ENCODE measurements around the gene COL6A2. TPM values are rescaled to one million over a fixed set of nuclear protein-coding genes. Genes with fewer than 3 reads are reported as not detected.

COL6A2 gene
- total RNA-seq, 2 donors from 2014 or later: 259 to 377 TPM

DNA sequence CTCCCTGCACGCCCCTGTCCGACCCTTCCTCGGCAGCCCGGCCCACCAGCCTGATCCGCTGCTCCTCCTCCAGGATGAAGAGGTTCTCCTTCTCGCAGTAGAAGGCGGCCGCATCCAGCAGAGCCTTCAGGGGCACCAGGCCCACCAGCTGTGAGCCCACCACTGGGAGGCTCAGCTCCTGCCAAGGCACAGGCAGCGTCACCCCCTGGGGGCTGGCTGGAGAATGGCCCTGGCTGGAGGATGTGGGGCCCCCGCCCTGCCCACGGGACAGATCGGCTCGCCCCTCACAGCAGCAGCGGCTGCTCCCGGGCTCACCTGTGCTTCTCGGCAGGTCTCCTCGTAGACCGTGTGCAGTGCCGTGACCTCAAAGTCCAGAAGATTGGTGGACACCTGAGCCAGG is 52.2 kb downstream of the COL6A2 start:
- Histone ChIP-seq H3K4me3 (ENCODE audit: low read length) (no peak overlapping the region), H3K36me3 (ENCODE audit: control insufficient read depth, insufficient read depth, low read length) (no peaks in the 10 kb centered on the region), H3K27ac (ENCODE audit: low read depth, low read length) (no peak overlapping the region), H3K4me1 (ENCODE audit: control insufficient read depth, insufficient read depth, low read length) (peaks cover 9% of the 10 kb centered on the region), H3K9ac (ENCODE audit: extremely low read depth, low read length, poor library complexity, severe bottlenecking) (no peak overlapping the region), H3K9me3 (ENCODE audit: control insufficient read depth, low read length) (no peaks in the 10 kb centered on the region), H3K27me3 (ENCODE audit: control insufficient read depth, insufficient read depth, low read length, poor library complexity, severe bottlenecking) (no peaks in the 10 kb centered on the region)
- no peaks in the 10 kb centered on the region for H3K36me3 Mint-ChIP-seq (ENCODE audit: low read depth)
- TF ChIP-seq, protein P1, sequence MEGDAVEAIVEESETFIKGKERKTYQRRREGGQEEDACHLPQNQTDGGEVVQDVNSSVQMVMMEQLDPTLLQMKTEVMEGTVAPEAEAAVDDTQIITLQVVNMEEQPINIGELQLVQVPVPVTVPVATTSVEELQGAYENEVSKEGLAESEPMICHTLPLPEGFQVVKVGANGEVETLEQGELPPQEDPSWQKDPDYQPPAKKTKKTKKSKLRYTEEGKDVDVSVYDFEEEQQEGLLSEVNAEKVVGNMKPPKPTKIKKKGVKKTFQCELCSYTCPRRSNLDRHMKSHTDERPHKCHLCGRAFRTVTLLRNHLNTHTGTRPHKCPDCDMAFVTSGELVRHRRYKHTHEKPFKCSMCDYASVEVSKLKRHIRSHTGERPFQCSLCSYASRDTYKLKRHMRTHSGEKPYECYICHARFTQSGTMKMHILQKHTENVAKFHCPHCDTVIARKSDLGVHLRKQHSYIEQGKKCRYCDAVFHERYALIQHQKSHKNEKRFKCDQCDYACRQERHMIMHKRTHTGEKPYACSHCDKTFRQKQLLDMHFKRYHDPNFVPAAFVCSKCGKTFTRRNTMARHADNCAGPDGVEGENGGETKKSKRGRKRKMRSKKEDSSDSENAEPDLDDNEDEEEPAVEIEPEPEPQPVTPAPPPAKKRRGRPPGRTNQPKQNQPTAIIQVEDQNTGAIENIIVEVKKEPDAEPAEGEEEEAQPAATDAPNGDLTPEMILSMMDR (conservative IDR thresholded peaks at IDR 0.05): peak; percentile 19
- no peaks in the 10 kb centered on the region for H3K9me3 Mint-ChIP-seq
- no peak overlapping the region for H3K27ac Mint-ChIP-seq
- no peaks in the 10 kb centered on the region for H3K27me3 Mint-ChIP-seq (ENCODE audit: insufficient read depth)
- peak; percentile 45 for DNase-seq
- H3K4me3 Mint-ChIP-seq: no peak overlapping the region
- WGBS, 2 experiments (ENCODE audit: insufficient coverage in 1 of 2, insufficient read length in 1 of 2): 89 to 95% methylated on average over 11 to 19 of the region's 19 CpGs
- H3K4me1 Mint-ChIP-seq: peaks cover 3% of the 10 kb centered on the region

DNA sequence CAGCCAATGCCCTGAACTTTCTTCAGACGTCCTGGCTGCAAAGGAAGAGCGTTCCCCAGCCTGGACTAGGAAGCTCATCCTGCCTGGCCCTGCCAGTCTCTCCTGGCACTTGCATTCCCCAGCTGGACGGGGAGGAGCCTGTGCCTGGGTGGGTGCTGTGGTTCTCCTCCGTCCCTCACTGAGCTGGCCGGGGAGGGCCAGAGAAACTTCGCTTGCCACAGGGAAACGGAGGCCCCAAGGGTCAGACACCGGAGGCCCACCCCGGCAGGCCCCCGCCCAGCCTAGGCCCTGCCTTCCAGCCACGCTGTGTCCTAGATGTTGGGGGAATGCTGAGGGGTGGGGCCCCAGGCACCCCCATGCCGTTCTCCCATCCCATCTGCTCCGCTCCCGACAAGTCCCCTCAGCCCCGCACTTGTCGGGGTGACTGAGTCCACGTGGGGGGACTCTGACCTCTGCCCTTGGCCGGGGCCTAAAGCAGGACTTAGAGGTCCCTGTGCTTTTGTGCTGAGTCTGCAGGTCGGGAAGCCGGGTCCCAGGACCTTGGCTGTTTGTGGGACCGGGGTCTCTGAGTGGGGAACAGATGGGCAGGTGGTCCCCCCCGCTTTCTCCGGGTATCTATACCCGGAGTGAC is 52.7 kb downstream of the COL6A2 start:
- no peaks in the 10 kb centered on the region for H3K36me3 Mint-ChIP-seq (ENCODE audit: low read depth)
- H3K4me3 ChIP-seq (ENCODE audit: low read length): no peak overlapping the region
- H3K4me1 Mint-ChIP-seq: peaks cover 3% of the 10 kb centered on the region
- peak; percentile 44 for DNase-seq
- TF ChIP-seq, protein P1 (conservative IDR thresholded peaks at IDR 0.05): no peak
- H3K9me3 Mint-ChIP-seq: no peaks in the 10 kb centered on the region
- H3K36me3 ChIP-seq (ENCODE audit: control insufficient read depth, insufficient read depth, low read length): no peaks in the 10 kb centered on the region
- H3K27me3 Mint-ChIP-seq (ENCODE audit: insufficient read depth): no peaks in the 10 kb centered on the region
- no peak overlapping the region for H3K27ac Mint-ChIP-seq
- H3K4me3 Mint-ChIP-seq: no peak overlapping the region
- H3K9ac ChIP-seq (ENCODE audit: extremely low read depth, low read length, poor library complexity, severe bottlenecking): no peak overlapping the region
- 90 to 92% methylated on average over 16 to 24 of the region's 24 CpGs for WGBS, 2 experiments (ENCODE audit: insufficient coverage in 1 of 2, insufficient read length in 1 of 2)
- no peak overlapping the region for H3K27ac ChIP-seq (ENCODE audit: low read depth, low read length)
- no peaks in the 10 kb centered on the region for H3K27me3 ChIP-seq (ENCODE audit: control insufficient read depth, insufficient read depth, low read length, poor library complexity, severe bottlenecking)
- H3K9me3 ChIP-seq (ENCODE audit: control insufficient read depth, low read length): no peaks in the 10 kb centered on the region
- peaks cover 9% of the 10 kb centered on the region for H3K4me1 ChIP-seq (ENCODE audit: control insufficient read depth, insufficient read depth, low read length)

DNA sequence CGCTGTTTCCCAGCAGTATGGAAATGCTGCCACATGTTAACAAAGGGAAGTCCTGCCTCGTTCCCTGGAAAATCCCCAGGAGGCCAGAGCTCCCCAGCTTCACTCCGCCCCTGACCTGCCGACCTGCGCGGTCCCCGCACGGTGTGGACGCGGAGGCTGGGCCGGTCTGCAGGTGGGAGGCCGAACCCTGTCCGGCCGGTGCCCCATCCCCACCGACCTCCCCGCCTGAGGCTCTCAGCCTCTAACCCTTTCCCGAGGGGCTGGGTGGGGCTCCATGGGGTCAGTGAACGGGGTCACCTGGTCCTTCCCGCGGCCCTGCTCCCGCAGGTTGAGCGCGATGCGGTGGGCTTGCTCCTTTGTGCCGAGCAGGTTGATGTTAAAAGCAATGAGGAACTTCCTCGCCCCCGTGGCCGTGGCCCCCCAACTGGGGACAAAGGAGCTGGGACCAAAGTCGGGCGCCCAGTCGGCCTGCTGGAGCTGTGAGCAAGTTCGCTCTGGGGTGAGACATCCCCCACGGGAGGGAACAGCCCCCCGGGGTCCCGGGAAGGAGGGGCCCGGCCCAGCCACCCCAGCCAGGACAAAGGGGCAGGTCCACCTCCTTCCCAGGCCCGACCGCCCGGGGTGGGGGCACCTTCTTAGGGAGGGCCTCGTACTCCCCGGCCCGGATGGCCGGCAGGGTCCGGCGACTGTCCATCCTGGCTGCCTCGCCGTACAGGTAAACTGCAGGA is 53.5 kb downstream of the COL6A2 start:
- Mint-ChIP-seq H3K27me3 (ENCODE audit: insufficient read depth) (no peaks in the 10 kb centered on the region), H3K4me1 (peaks cover 3% of the 10 kb centered on the region), H3K27ac (no peak overlapping the region), H3K9me3 (no peaks in the 10 kb centered on the region), H3K4me3 (no peak overlapping the region), H3K36me3 (ENCODE audit: low read depth) (no peaks in the 10 kb centered on the region)
- H3K4me1 ChIP-seq (ENCODE audit: control insufficient read depth, insufficient read depth, low read length): peaks cover 9% of the 10 kb centered on the region
- 91% methylated on average over 21 to 47 of the region's 47 CpGs for WGBS, 2 experiments (ENCODE audit: insufficient coverage in 1 of 2, insufficient read length in 1 of 2)
- no peaks in the 10 kb centered on the region for H3K27me3 ChIP-seq (ENCODE audit: control insufficient read depth, insufficient read depth, low read length, poor library complexity, severe bottlenecking)
- no peak overlapping the region for H3K4me3 ChIP-seq (ENCODE audit: low read length)
- H3K9ac ChIP-seq (ENCODE audit: extremely low read depth, low read length, poor library complexity, severe bottlenecking): no peak overlapping the region
- TF ChIP-seq, protein P1 (conservative IDR thresholded peaks at IDR 0.05): no peak
- no peaks in the 10 kb centered on the region for H3K9me3 ChIP-seq (ENCODE audit: control insufficient read depth, low read length)
- peak; percentile 43 for DNase-seq
- H3K27ac ChIP-seq (ENCODE audit: low read depth, low read length): no peak overlapping the region
- no peaks in the 10 kb centered on the region for H3K36me3 ChIP-seq (ENCODE audit: control insufficient read depth, insufficient read depth, low read length)
